ENCODE data around the gene ZNF581.

- TF ChIP-seq CTCF (IDR thresholded peaks at IDR 0.05), result no peak
- TF ChIP-seq POLR2A (IDR thresholded peaks at IDR 0.05), result no peak
Measured at GRCh38 chr19:55686311-55687050, 43.0 kb downstream of the ZNF581 start.
